Stimulated activated CD8-positive, alpha-beta memory T cell treated with anti-CD3 and anti-CD28 coated beads, Interleukin-12 subunit alpha, Interleukin-12 subunit beta, amount 100 ng/mL, for 1 hour (primary cell): ENCODE measurements around the gene DGKE.

Experiments
- DNase-seq: peaks from one replicate; pipeline ENCODE4 v3.0.0-alpha.2; 2020; ENCODE audit warnings: low read depth

The DGKE gene

GRCh38 chr17:56890906-56891674 is 57.1 kb downstream of the DGKE start:
- DNase-seq = no peak

DNA sequence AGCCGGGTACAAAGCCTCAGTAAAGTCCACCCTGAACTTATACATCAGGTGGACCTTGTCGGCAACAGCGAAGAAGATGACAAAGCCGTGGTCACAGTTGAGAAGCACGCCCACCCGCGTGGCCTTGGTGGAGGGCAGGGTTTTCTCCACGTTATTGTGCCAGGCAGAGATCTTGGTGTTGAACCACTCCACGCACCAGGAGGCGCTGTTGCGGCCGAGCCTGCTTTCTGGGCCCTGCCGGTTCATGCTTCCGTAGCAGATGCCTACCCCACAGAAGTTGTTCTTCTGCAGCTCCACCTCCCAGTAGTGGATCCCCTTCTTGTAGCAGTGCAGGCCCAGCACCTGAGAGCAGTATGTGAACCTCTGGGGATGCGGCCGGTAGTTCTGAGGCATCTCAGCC is 57.8 kb downstream of the DGKE start:
- DNase-seq = peak; percentile 36

DNA sequence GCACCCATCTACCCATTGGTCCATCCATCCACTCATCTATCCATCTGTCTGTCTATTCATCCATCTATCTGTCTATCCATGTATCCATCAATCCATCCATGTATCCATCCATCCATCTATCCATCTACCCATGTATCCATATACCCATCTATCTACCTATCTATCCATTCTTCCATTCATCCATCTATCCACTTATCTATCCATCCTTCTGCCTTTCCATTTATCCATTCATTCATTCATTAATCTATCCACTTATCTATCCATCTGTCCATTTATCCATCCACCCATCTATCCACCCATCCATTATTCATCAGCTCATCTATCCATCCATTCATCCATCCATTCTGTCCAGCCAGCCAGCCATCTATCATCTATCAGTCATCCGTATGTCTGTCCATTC is 58.4 kb downstream of the DGKE start:
- no peak for DNase-seq

- no peak for DNase-seq
Measured at GRCh38 chr17:56893503-56893902, 59.6 kb downstream of the DGKE start.

GRCh38 chr17:56894859-56895455 is 61.0 kb downstream of the DGKE start:
- no peak for DNase-seq

DNA sequence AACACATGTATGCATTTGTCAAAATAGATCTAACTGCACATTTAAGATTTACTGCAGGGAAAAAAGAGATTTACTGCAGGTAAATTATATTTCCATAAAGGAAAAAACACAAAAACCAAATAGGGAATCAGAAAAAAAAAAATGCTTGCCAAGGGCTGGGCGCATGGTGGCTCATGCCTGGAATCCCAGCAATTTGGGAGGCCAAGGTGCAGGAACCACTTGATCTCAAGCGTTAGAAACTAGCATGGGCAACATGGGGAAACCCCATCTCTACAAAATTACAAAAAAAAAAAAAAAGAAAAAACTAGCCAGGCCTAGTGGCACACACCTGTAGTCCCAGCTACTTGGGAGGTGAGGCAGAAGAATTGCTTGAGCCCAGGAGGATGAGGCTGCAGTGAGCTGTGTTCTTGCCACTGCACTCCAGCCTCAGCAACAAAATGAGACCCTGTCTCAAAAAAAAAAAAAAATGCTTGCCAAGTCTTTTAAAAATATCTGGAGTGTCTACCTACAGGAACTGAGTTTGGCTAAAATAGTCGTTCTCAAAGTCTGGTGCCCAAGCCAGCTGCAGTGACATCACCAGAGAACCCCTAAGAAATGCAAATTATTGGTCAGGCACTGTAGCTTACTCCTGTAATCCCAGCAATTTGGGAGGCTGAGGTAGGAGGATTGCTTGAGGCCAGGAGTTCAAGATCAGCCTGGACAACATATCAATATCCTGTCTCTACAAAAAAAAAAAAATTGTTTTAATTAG is 62.4 kb downstream of the DGKE start:
- DNase-seq = no peak

- no peak for DNase-seq
Measured at GRCh38 chr17:56896968-56897359, 63.0 kb downstream of the DGKE start.

DNA sequence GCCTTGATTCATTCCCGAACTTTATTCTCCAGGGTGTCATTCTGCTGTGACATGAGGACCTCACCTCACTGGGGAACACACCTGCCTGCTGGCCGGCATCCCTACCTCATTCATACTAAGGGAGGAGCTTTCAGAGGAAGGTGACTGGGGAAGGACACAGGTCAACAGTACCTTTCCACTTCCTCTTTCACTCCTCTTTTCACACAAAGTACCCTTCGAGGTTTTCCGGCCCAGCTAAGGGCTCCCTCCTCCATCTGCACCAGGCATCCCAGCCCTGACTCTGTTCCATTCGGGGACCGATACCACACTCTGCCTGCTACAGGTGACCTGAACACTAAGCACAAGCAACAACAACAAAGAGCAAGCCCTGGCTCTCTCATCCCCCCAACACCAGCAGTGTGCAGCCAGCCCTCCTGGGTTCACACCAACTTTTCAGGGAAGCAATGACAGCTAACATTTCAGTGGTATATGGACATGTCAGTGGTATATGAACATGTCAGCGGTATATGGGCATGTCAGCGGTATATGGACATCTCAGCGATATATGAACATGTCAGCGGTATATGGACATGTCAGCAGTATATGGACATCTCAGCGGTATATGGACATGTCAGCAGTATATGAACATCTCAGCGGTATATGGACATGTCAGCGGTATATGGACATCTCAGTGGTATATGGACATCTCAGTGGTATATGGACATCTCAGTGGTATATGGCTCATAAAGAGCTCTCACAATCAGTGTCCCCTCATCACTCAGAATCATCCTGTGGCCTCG is 63.9 kb downstream of the DGKE start:
- no peak for DNase-seq

GRCh38 chr17:56898874-56899273 is 64.9 kb downstream of the DGKE start:
- no peak for DNase-seq

DNA sequence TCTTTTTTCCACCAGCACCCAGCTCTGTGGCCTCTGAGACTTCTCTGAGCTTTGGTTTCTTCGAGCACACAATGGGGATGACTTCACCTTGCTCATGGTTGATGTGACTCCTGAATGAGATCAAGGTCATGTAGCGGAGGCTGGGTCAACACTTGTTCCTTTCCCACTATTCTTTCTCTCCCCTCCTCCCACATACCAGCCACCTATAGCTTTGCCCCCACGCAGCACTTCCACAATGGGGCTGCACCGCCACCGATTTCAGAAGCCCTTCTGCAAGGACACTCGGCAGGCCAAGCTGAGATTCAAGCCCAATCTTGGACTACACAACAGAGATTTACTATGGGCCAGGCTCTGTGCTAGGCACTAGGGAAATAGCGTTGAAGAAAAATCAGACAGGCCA is 65.5 kb downstream of the DGKE start:
- no peak for DNase-seq

DNA sequence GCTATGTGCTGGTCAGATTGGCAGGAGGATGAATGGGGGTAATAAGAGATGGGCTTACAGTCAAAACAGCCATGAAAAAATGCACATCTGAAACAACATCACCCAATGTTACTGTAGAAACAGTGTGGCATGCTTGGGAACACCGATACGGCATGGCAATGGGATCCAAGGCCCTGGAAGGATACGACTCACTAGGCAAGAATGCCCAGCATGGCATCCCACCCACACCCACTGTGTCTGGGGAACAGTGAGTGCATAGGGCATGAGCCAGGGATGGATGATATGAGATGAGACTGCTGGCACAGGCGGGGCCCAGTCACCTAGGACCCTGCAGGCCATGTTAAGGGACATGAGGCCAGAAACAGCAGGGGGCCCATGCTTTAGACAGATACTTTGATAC is 68.4 kb downstream of the DGKE start:
- DNase-seq = no peak

DNA sequence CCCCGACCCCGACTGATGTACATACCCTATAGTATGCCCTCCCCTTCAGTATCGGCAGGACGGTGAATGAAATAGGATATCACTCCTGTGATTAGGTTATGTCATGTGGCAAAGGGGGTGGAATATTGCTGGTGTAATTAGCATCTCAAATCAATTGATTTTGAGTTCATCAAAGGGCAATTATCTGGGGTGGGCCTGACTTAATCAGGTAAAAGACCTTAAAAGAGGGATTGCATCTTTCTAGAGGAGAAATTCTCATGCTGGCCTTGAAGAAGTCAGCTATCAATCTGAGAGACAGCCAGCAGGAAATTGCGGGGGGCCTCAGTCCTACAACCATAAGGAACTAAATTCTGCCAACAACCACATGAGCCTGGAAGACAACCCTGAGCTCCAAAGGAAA is 69.6 kb downstream of the DGKE start:
- no peak for DNase-seq

DNA sequence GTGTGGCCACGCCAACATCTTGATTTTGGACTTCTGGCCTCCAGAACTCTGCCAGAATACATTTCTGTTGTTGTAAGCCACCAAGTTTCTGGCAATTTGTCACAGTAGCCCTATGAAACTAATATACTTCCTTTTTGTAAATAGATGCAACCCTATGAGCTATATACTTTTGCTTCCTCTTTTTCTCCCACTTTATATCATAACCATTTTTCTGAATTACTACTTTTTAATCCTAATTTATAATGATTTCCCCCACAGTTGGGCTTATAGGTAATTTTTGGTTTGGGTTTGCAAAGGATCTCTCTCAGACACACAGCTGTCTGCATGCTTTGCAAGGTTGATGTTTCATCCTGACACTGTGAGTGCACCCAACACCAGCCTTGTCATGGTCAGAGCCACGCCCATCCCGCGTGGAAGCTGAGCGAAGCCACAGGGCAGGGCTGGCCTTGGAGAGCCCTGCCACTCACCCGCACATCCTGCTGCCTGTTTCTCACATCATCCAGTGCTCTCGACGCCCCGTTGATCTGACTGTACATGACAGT is 74.1 kb downstream of the DGKE start:
- DNase-seq = no peak

- DNase-seq = no peak
Measured at GRCh38 chr17:56909742-56910508, 76.0 kb downstream of the DGKE start.

DNA sequence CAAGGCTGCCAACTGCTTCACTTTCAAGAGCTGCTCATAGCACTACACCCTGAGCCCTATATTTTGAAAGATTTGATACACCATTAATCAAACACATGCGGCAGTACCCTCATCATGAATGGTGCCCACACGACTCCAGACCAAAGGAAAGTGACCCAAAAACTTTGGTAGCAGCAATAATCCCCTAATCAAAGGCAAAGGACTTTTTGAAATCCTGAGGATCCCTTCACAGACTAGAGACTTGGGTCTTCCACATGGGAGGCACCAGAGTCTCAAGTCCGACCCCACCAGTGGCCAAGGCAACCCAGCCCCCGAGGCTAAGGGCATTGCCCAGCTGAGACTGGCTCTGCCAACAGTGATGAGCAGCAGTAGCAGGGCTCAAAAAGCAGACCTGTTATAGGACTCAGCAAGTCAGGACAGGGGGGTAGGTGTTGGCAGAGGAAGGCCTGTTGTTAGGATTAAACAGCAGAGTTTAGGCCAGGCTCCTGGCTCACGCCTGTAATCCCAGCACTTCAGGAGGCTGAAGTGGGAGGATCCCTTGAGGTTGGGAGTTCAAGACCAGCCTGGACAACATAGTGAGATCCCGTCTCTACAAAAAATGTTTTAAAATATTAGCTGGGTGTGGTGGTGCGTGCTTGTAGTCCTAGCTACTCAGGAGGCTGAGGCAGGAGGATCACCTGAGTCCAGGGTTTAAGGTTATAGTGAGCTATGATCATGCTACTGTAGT is 76.7 kb downstream of the DGKE start:
- DNase-seq = no peak

- no peak for DNase-seq
Measured at GRCh38 chr17:56912105-56912999, 78.4 kb downstream of the DGKE start.

- no peak for DNase-seq
Measured at GRCh38 chr17:56913000-56913311, 79.0 kb downstream of the DGKE start.

GRCh38 chr17:56913353-56913866 is 79.5 kb downstream of the DGKE start:
- no peak for DNase-seq

GRCh38 chr17:56913867-56914580 is 80.1 kb downstream of the DGKE start, which contains the start of gene TRIM25:
TRIM25 (minus strand) TSS chr17:56914049; CDS start chr17:56913988, 61 bp downstream.
- peak; percentile 75 for DNase-seq
